MCF 10A (cell line): ENCODE results near the gene LAMB4. TPM values are rescaled to one million over a fixed set of nuclear protein-coding genes. Genes with fewer than 3 reads are reported as not detected.
"Not testable (repeated sequence)": the region's sequence is repeated elsewhere in the genome, so short reads cannot be mapped to it uniquely, and the experiment has no call there.

ENCODE experiments used
- BruUV-seq: library from RNA; stranded (reverse); fragments of 400-500 nt; replicated peaks from 2 replicates; lab custom pipeline; 2021; lab: Mats Ljungman, UMichigan
- CTCF ChIA-PET: fragments of 300-600 bp; sonication (Branson Sonifier 250); formaldehyde crosslinking; extraction: SDS; loops from one replicate; lab custom pipeline; 2021; ENCODE audit warnings: antibody characterized with exemption, inconsistent platforms; lab: Yijun Ruan, JAX
- POLR2A ChIA-PET: fragments of 300-600, 350-650 bp; sonication (Branson Sonifier 250); formaldehyde crosslinking; extraction: SDS; loops from one replicate; lab custom pipeline; 2020; ENCODE audit warnings: antibody characterized with exemption, inconsistent platforms; lab: Yijun Ruan, JAX
- DNase-seq: peaks from one replicate; pipeline ENCODE4 v3.0.0-alpha.2; 2018; ENCODE audit not compliant: unreplicated experiment
- H3K27ac Mint-ChIP-seq: one replicate; pipeline ENCODE4 v1.8.0; 2022; ENCODE audit warnings: mild to moderate bottlenecking, low read depth, mixed read lengths; ENCODE audit not compliant: unreplicated experiment
- H3K27me3 Mint-ChIP-seq: one replicate; pipeline ENCODE4 v1.8.0; 2022; ENCODE audit warnings: mixed read lengths; ENCODE audit not compliant: insufficient read depth, unreplicated experiment
- H3K36me3 Mint-ChIP-seq: one replicate; pipeline ENCODE4 v1.8.0; 2022; ENCODE audit warnings: mild to moderate bottlenecking, moderate library complexity, mixed read lengths; ENCODE audit not compliant: insufficient read depth, unreplicated experiment
- H3K4me1 Mint-ChIP-seq: one replicate; pipeline ENCODE4 v1.8.0; 2022; ENCODE audit warnings: mixed read lengths; ENCODE audit not compliant: insufficient read depth, unreplicated experiment
- H3K4me3 Mint-ChIP-seq: one replicate; pipeline ENCODE4 v1.8.0; 2022; ENCODE audit warnings: mild to moderate bottlenecking, moderate library complexity, mixed read lengths; ENCODE audit not compliant: unreplicated experiment
- H3K9me3 Mint-ChIP-seq: one replicate; pipeline ENCODE4 v1.8.0; 2022; ENCODE audit warnings: mixed read lengths; ENCODE audit not compliant: unreplicated experiment
- CTCF ChIP-seq: fragments of 200-600 bp; IDR thresholded peaks from one replicate; pipeline ENCODE4 v1.8.0; 2022; ENCODE audit warnings: antibody characterized with exemption, mild to moderate bottlenecking; ENCODE audit not compliant: unreplicated experiment
- intact Hi-C: fragments of 100-400 bp; cut with micrococcal nuclease; formaldehyde crosslinking; loops from 2 replicates; pipeline ENCODE4 v1.14.1; 2022
- total RNA-seq: library from RNA; stranded (reverse); gene quantifications from 2 replicates; pipeline ENCODE4 v1.2.3, GENCODE V29; 2022

LAMB4 gene
- total RNA-seq, 1 experiment from 2014 or later = 0.35 TPM

- BruUV-seq = no TSS peak
- Mint-ChIP-seq H3K27ac (no peak overlapping the region), H3K4me1 (no peaks in the 10 kb centered on the region), H3K4me3 (no peak overlapping the region), H3K27me3 (no peaks in the 10 kb centered on the region), H3K9me3 (no peaks in the 10 kb centered on the region), H3K36me3 (no peaks in the 10 kb centered on the region)
- ChIA-PET CTCF (no interaction called here), POLR2A (interaction anchor here (1.0 kb wide), 1 partner anchor 13 kb away, joined by 3 read pairs; no protein-coding TSS in a partner anchor)
- intact Hi-C loops = no loop called here
- no peak for DNase-seq
- no peak for TF ChIP-seq CTCF
Measured at GRCh38 chr7:108037741-108038140, 92.4 kb downstream of the LAMB4 start.

DNA sequence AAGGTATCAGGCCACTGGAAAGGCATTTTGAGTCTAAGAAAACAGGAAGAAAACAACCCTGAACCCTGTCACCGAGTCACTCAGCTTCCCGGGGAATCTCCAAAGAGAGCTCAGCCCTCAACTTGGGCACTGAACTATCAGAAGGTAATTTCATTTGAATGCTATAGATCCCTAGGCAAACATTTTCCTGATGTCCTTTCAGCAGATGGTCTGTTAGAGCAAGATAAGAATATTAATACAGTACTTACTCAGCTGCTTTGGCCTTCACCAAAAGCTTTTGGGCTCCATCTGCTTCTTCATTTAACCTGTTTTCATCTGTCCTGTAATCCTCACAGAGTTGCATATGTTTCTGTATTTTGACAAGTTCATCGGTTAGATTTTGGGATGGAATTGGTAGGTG lies 93.0 kb downstream of the LAMB4 start:
- ChIA-PET POLR2A (interaction anchor here (1.0 kb wide), 1 partner anchor 13 kb away, joined by 3 read pairs; no protein-coding TSS in a partner anchor), CTCF (interaction anchor here (0.6 kb wide), 1 partner anchor 20 kb away, joined by 3 read pairs; no protein-coding TSS in a partner anchor)
- Mint-ChIP-seq H3K27me3 (no peaks in the 10 kb centered on the region), H3K27ac (no peak overlapping the region), H3K4me3 (no peak overlapping the region), H3K4me1 (no peaks in the 10 kb centered on the region), H3K9me3 (no peaks in the 10 kb centered on the region), H3K36me3 (no peaks in the 10 kb centered on the region)
- intact Hi-C loops = no loop called here
- no TSS peak for BruUV-seq
- TF ChIP-seq CTCF = no peak
- DNase-seq = no peak

GRCh38 chr7:108034586-108034985 lies 95.6 kb downstream of the LAMB4 start:
- Mint-ChIP-seq H3K9me3 (no peaks in the 10 kb centered on the region), H3K27me3 (no peaks in the 10 kb centered on the region), H3K36me3 (no peaks in the 10 kb centered on the region), H3K27ac (no peak overlapping the region), H3K4me3 (no peak overlapping the region), H3K4me1 (peaks cover 8% of the 10 kb centered on the region)
- TF ChIP-seq CTCF = no peak
- BruUV-seq = no TSS peak
- CTCF ChIA-PET = interaction anchor here (0.6 to 0.9 kb wide), 2 partner anchors 15 to 17 kb away, joined by 3 read pairs; no protein-coding TSS in a partner anchor
- intact Hi-C loops = no loop called here
- DNase-seq = no peak
- POLR2A ChIA-PET = no interaction called here

GRCh38 chr7:108033776-108034497 lies 96.2 kb downstream of the LAMB4 start:
- no peak for TF ChIP-seq CTCF
- no TSS peak for BruUV-seq
- H3K27ac Mint-ChIP-seq = no peak overlapping the region
- H3K27me3 Mint-ChIP-seq = no peaks in the 10 kb centered on the region
- intact Hi-C loops = no loop called here
- H3K9me3 Mint-ChIP-seq = no peaks in the 10 kb centered on the region
- no peak for DNase-seq
- no peaks in the 10 kb centered on the region for H3K36me3 Mint-ChIP-seq
- ChIA-PET CTCF (interaction anchor here (0.6 to 0.7 kb wide), 3 partner anchors 16 to 198 kb away, joined by 3 to 4 read pairs (median 3); no protein-coding TSS in a partner anchor), POLR2A (interaction anchor here (1.4 kb wide), 1 partner anchor 29 kb away, joined by 4 read pairs; no protein-coding TSS in a partner anchor)
- peaks cover 12% of the 10 kb centered on the region for H3K4me1 Mint-ChIP-seq
- H3K4me3 Mint-ChIP-seq = no peak overlapping the region

- H3K27me3 Mint-ChIP-seq, H3K4me3 Mint-ChIP-seq, intact Hi-C loops, BruUV-seq, H3K27ac Mint-ChIP-seq, H3K36me3 Mint-ChIP-seq, H3K9me3 Mint-ChIP-seq, DNase-seq: not testable (repeated sequence)
- ChIA-PET POLR2A (interaction anchor here (0.8 to 1.4 kb wide), 2 partner anchors 30 to 77 kb away, joined by 4 read pairs; no protein-coding TSS in a partner anchor), CTCF (interaction anchor here (0.7 kb wide), 1 partner anchor 199 kb away, joined by 3 read pairs; no protein-coding TSS in a partner anchor)
- H3K4me1 Mint-ChIP-seq = peaks cover 12% of the 10 kb centered on the region
Measured at GRCh38 chr7:108033309-108033708, 96.9 kb downstream of the LAMB4 start.
